Activated T-helper 1 cell treated with anti-CD3 and anti-CD28 coated beads, Interleukin-12 subunit alpha, Interleukin-12 subunit beta, Interleukin-2, Interleukin-4 antibody, amounts not matched to agents 30 ng/mL and 10 ng/mL and 1 ng/mL, durations not matched to agents 14 hours and 24 hours and 36 hours (primary cell): ENCODE data around the gene SSC5D. TPM values are rescaled to one million over a fixed set of nuclear protein-coding genes. Genes with fewer than 3 reads are reported as not detected.

ENCODE experiments used
- DNase-seq: peaks from one replicate; pipeline ENCODE4 v3.0.0; 2021; ENCODE audit warnings: low spot score
- H3K27ac Mint-ChIP-seq: one replicate; pipeline ENCODE4 v1.8.0; 2021; ENCODE audit warnings: mild to moderate bottlenecking, mixed read lengths
- H3K27me3 Mint-ChIP-seq: one replicate; pipeline ENCODE4 v1.8.0; 2022; ENCODE audit warnings: mild to moderate bottlenecking, moderate library complexity, mixed read lengths; ENCODE audit not compliant: insufficient read depth
- H3K36me3 Mint-ChIP-seq: one replicate; pipeline ENCODE4 v1.8.0; 2021; ENCODE audit warnings: low read depth, mixed read lengths
- H3K4me1 Mint-ChIP-seq: one replicate; pipeline ENCODE4 v1.8.0; 2021; ENCODE audit warnings: low read depth, mixed read lengths
- H3K4me3 Mint-ChIP-seq: one replicate; pipeline ENCODE4 v1.8.0; 2021; ENCODE audit warnings: mild to moderate bottlenecking, moderate library complexity, mixed read lengths
- H3K9me3 Mint-ChIP-seq: one replicate; pipeline ENCODE4 v1.8.0; 2021; ENCODE audit warnings: mixed read lengths
- intact Hi-C: fragments of 100-400 bp; cut with micrococcal nuclease; formaldehyde crosslinking; loops from one replicate; pipeline ENCODE4 v1.15.1; 2024
- total RNA-seq: library from RNA; stranded (reverse); gene quantifications from 2 replicates; pipeline ENCODE4 v1.2.3, GENCODE V29; 2022

SSC5D gene
- total RNA-seq, 1 donor from 2014 or later = 0.65 TPM

GRCh38 chr19:55459950-55460657, 28.1 kb upstream of the SSC5D start:
- peaks cover 2% of the 10 kb centered on the region for H3K27me3 Mint-ChIP-seq
- peak overlapping the region; percentile 81 for H3K4me3 Mint-ChIP-seq
- peaks cover 5% of the 10 kb centered on the region for H3K4me1 Mint-ChIP-seq
- no peaks in the 10 kb centered on the region for H3K36me3 Mint-ChIP-seq
- DNase-seq = no peak
- H3K9me3 Mint-ChIP-seq = no peaks in the 10 kb centered on the region
- intact Hi-C loops = loop anchor here (2.0 kb wide), 1 partner anchor 57 kb away; no protein-coding TSS in a partner anchor
- H3K27ac Mint-ChIP-seq = peak overlapping the region; percentile 67

GRCh38 chr19:55460670-55461258, 27.5 kb upstream of the SSC5D start:
- peak; percentile 20 for DNase-seq
- intact Hi-C loops = loop anchor here (1.0 to 2.0 kb wide), 8 partner anchors 16 to 300 kb away; partner anchors contain the start of genes FIZ1, HSPBP1, KMT5C and NAT14
- H3K27ac Mint-ChIP-seq = peak overlapping the region; percentile 76
- peak overlapping the region; percentile 81 for H3K4me3 Mint-ChIP-seq
- H3K9me3 Mint-ChIP-seq = no peaks in the 10 kb centered on the region
- peaks cover 2% of the 10 kb centered on the region for H3K27me3 Mint-ChIP-seq
- peaks cover 5% of the 10 kb centered on the region for H3K4me1 Mint-ChIP-seq
- no peaks in the 10 kb centered on the region for H3K36me3 Mint-ChIP-seq

GRCh38 chr19:55461259-55461973, 26.8 kb upstream of the SSC5D start, which contains the start of gene ISOC2:
Gene ISOC2 (minus strand): TSS chr19:55461642. CDS start chr19:55456486, 5,156 bp downstream.
- Mint-ChIP-seq H3K36me3 (no peaks in the 10 kb centered on the region), H3K9me3 (no peaks in the 10 kb centered on the region), H3K4me3 (peak within 1 kb of the TSS; percentile 81), H3K27me3 (peaks cover 2% of the 10 kb centered on the region), H3K27ac (peak within 1 kb of the TSS; percentile 77), H3K4me1 (peaks cover 5% of the 10 kb centered on the region)
- peak; percentile 100 for DNase-seq
- intact Hi-C loops = loop anchor here (1.0 to 2.0 kb wide), 8 partner anchors 15 to 301 kb away; partner anchors contain the start of genes FIZ1, HSPBP1, KMT5C and NAT14

GRCh38 chr19:55461974-55462626, 26.1 kb upstream of the SSC5D start:
- no peak for DNase-seq
- Mint-ChIP-seq H3K4me1 (peaks cover 5% of the 10 kb centered on the region), H3K27me3 (peaks cover 2% of the 10 kb centered on the region), H3K4me3 (peak overlapping the region; percentile 81), H3K9me3 (no peaks in the 10 kb centered on the region), H3K27ac (peak overlapping the region; percentile 77), H3K36me3 (no peaks in the 10 kb centered on the region)
- intact Hi-C loops = loop anchor here (1.0 to 2.0 kb wide), 8 partner anchors 14 to 302 kb away; partner anchors contain the start of genes FIZ1, HSPBP1, KMT5C and NAT14

- Mint-ChIP-seq H3K27ac (no peak overlapping the region), H3K27me3 (peaks cover 2% of the 10 kb centered on the region), H3K4me3 (peak overlapping the region; percentile 81), H3K36me3 (no peaks in the 10 kb centered on the region), H3K4me1 (peaks cover 5% of the 10 kb centered on the region), H3K9me3 (no peaks in the 10 kb centered on the region)
- intact Hi-C loops = no loop called here
- DNase-seq = no peak
Observed at GRCh38 chr19:55462722-55463121, 25.5 kb upstream of the SSC5D start.

- intact Hi-C loops = no loop called here
- Mint-ChIP-seq H3K27ac (no peak overlapping the region), H3K27me3 (peaks cover 4% of the 10 kb centered on the region), H3K9me3 (no peaks in the 10 kb centered on the region), H3K36me3 (no peaks in the 10 kb centered on the region), H3K4me1 (peaks cover 10% of the 10 kb centered on the region), H3K4me3 (no peak overlapping the region)
- DNase-seq = no peak
Observed at GRCh38 chr19:55463583-55464031, 24.6 kb upstream of the SSC5D start.

- H3K36me3 Mint-ChIP-seq = no peaks in the 10 kb centered on the region
- H3K9me3 Mint-ChIP-seq = no peaks in the 10 kb centered on the region
- no peak for DNase-seq
- no peak overlapping the region for H3K27ac Mint-ChIP-seq
- H3K4me1 Mint-ChIP-seq = peaks cover 10% of the 10 kb centered on the region
- no peak overlapping the region for H3K4me3 Mint-ChIP-seq
- intact Hi-C loops = no loop called here
- H3K27me3 Mint-ChIP-seq = peaks cover 4% of the 10 kb centered on the region
Observed at GRCh38 chr19:55464039-55464661, 24.1 kb upstream of the SSC5D start.

- DNase-seq = no peak
- intact Hi-C loops = no loop called here
- Mint-ChIP-seq H3K4me3 (no peak within 1 kb of the TSS), H3K9me3 (no peaks in the 10 kb centered on the region), H3K27ac (no peak within 1 kb of the TSS), H3K27me3 (peaks cover 4% of the 10 kb centered on the region), H3K36me3 (no peaks in the 10 kb centered on the region), H3K4me1 (peaks cover 10% of the 10 kb centered on the region)
Observed at GRCh38 chr19:55464662-55465054, 23.6 kb upstream of the SSC5D start, which contains the start of gene C19orf85. Gene C19orf85 (minus strand): TSS chr19:55464751. CDS start chr19:55464554, 197 bp downstream.

GRCh38 chr19:55465460-55466240, 22.6 kb upstream of the SSC5D start:
- no peak for DNase-seq
- peaks cover 10% of the 10 kb centered on the region for H3K4me1 Mint-ChIP-seq
- H3K27ac Mint-ChIP-seq = no peak overlapping the region
- H3K4me3 Mint-ChIP-seq = no peak overlapping the region
- H3K36me3 Mint-ChIP-seq = no peaks in the 10 kb centered on the region
- peaks cover 4% of the 10 kb centered on the region for H3K27me3 Mint-ChIP-seq
- intact Hi-C loops = no loop called here
- no peaks in the 10 kb centered on the region for H3K9me3 Mint-ChIP-seq

GRCh38 chr19:55466241-55466614, 22.0 kb upstream of the SSC5D start:
- H3K4me3 Mint-ChIP-seq = no peak overlapping the region
- peaks cover 2% of the 10 kb centered on the region for H3K27me3 Mint-ChIP-seq
- intact Hi-C loops = no loop called here
- H3K9me3 Mint-ChIP-seq = no peaks in the 10 kb centered on the region
- peaks cover 10% of the 10 kb centered on the region for H3K4me1 Mint-ChIP-seq
- no peak overlapping the region for H3K27ac Mint-ChIP-seq
- DNase-seq = no peak
- H3K36me3 Mint-ChIP-seq = no peaks in the 10 kb centered on the region

- intact Hi-C loops = loop anchor here (1.0 kb wide), 2 partner anchors 9 to 37 kb away; partner anchors contain the start of gene ZNF628
- Mint-ChIP-seq H3K4me1 (peaks cover 5% of the 10 kb centered on the region), H3K9me3 (no peaks in the 10 kb centered on the region), H3K36me3 (no peaks in the 10 kb centered on the region), H3K4me3 (no peak overlapping the region), H3K27me3 (peaks cover 2% of the 10 kb centered on the region), H3K27ac (no peak overlapping the region)
- DNase-seq = peak; percentile 62
Observed at GRCh38 chr19:55467236-55468053, 20.8 kb upstream of the SSC5D start.
